ENCODE results near the gene RAP2A.

The RAP2A gene

GRCh38 chr13:97496511-97496910 is 62.5 kb downstream of the RAP2A start:
- no peak for FAIRE-seq

DNA sequence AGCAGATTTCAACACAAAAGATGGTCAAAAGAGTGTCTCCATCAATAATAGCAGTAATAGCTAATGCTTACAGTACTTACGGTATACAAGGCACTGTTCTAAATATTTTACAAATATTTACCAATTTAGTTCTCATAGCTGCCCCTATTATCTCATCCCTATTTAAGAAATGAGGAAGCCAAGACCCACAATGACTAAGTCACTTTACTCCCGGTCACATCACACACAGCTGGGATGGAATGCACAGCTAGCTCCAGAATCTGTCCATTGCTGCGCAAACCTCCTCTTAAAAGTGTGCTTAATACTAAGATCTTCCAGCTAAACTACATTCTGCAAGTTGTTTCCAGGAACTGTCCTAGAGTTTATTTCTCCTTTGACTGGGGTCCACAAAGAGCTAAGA is 63.4 kb downstream of the RAP2A start:
- FAIRE-seq = no peak

GRCh38 chr13:97498419-97498818 is 64.5 kb downstream of the RAP2A start:
- FAIRE-seq = no peak

DNA sequence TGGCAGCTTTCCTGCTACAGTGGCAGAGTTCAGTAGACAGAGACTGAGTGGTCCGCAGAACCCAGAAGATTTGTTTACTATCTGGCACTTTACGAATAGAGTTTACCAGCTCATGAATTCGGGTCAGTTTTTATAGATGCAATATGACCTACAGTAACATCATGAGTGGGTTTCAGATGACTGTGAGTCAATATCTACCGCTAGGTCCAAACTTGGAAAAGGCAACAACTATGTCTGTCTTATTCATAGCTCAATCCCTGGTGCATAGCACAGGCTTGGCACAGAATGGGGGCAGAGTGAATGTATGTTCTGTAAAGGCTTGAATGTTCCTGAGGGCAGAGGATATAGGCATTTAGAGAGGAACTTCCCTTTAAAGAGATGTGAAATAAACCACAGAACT is 65.2 kb downstream of the RAP2A start:
- no peak for FAIRE-seq

GRCh38 chr13:97502181-97502580 is 68.2 kb downstream of the RAP2A start:
- no peak for FAIRE-seq

DNA sequence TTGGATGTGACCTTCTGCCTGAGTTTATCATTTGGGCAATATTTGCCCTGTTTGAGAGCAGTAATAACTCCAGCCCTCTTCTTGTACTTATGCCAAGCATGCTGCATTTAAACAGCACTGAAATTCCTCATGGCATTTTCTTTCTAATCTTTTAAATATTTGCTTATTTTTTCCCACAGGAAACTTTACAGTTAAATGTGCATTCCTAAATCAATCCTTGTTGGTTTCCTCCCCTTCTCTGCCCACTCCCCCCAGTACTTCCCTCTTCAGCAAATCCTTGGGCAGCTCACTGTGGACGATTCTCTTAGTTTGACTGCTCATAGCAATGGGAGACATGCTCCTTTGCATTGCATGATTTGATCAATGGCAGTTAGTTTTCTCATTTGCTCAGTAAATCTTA is 68.7 kb downstream of the RAP2A start:
- no peak for FAIRE-seq

DNA sequence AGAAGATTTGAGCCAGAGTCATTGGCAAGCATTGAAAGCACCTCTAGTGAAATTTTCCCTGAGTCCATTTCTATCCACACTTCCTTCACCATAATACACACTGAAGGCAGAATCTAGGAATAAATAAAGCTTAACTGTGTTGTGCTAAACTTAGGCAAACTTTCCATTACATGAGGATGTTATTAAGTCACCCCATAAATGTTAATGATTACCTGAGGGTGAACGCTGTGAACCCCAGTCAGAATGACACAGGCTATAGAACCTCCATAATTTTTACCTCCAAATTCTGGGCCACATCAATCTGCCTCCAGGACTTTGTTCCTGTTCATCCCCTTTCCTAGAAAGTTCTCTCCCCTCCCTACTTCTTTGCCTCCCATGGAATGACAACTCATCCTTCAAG is 71.0 kb downstream of the RAP2A start:
- no peak for FAIRE-seq

GRCh38 chr13:97506511-97506910 is 72.5 kb downstream of the RAP2A start:
- FAIRE-seq = no peak

- no peak for FAIRE-seq
These were observed 78.8 kb downstream of the RAP2A start for GRCh38 chr13:97512732-97513131.

DNA sequence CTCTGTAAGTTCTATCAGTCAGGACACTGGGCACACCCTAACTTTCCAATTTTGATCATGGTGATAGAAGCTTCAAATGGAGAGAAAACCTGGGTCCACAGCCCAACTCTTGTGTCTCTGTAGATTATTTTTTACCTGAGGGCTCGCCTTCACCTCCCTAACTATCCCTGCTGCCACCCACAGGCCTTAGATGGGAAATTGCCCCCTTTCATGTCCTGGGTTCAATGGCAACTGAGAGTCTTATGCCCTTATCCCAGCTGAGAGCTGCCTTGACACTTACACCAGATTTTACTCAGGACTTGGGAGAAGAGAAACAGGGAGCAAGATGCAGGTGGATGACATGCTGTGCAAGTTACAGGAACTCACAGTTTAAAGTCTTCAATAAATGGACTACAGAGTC is 81.7 kb downstream of the RAP2A start:
- no peak for FAIRE-seq

GRCh38 chr13:97517967-97518366 is 84.0 kb downstream of the RAP2A start:
- FAIRE-seq = no peak

Measured in colon (tissue), 2 donors.